Tibial nerve (tissue), 4 donors: ENCODE data around the gene GMPPA. TPM values are rescaled to one million over a fixed set of nuclear protein-coding genes. Genes with fewer than 3 reads are reported as not detected.

Experiments used
- DNase-seq, 2 donors: peaks; one replicate each; pipeline ENCODE4 v3.0.0-alpha.2; 2019; ENCODE audit warnings: low spot score in 2 of 2
- H3K27ac ChIP-seq, 4 donors: fragments of 200-600 bp; sonication (generic) in 3 of 4; one replicate each; pipeline ENCODE4 v1.5.1; 2017 to 2019; ENCODE audit warnings: mild to moderate bottlenecking in 1 of 4
- H3K27me3 ChIP-seq, 2 donors: fragments of 200-600 bp; sonication (generic) in 1 of 2; one replicate each; pipeline versions ENCODE4 v1.5.1 to v1.6.0; 2017 to 2019
- H3K36me3 ChIP-seq, 3 donors: fragments of 200-600 bp; sonication (generic); one replicate each; pipeline ENCODE4 v1.5.1; 2018 to 2019
- H3K4me1 ChIP-seq, 4 donors: fragments of 200-600 bp; sonication (generic) in 3 of 4; one replicate each; pipeline ENCODE4 v1.5.1; 2017 to 2019
- H3K4me3 ChIP-seq, 4 donors: fragments of 200-600 bp; sonication (generic) in 3 of 4; one replicate each; pipeline ENCODE4 v1.5.1; 2017 to 2019; ENCODE audit warnings: mild to moderate bottlenecking in 1 of 4, moderate library complexity in 1 of 4
- H3K9me3 ChIP-seq, 4 donors: fragments of 200-600 bp; sonication (generic) in 3 of 4; one replicate each; pipeline ENCODE4 v1.5.1; 2017 to 2019
- EP300 ChIP-seq, 2 donors: sonication (generic); formaldehyde crosslinking; IDR thresholded peaks; one replicate each; pipeline ENCODE4 v1.6.1; 2017; ENCODE audit warnings: antibody characterized with exemption in 2 of 2, mild to moderate bottlenecking in 1 of 2
- POLR2A ChIP-seq, 2 donors: fragments of 450-650 bp; IDR thresholded peaks; one replicate each; pipeline ENCODE4 v1.6.1; 2017; ENCODE audit warnings: antibody characterized with exemption in 2 of 2, mild to moderate bottlenecking in 2 of 2, moderate library complexity in 2 of 2
- WGBS, 2 donors: methylation state at CpG; one replicate each; pipeline ENCODE4 v1.1.5; 2018; 5-methylcytosine and 5-hydroxymethylcytosine counted together
- total RNA-seq, 4 donors: library from RNA; depleted of rRNA; stranded (reverse); fragments of >200 nt; gene quantifications; one replicate each; pipeline ENCODE4 v1.1.0, GENCODE V29; 2016
- TF ChIP-seq, protein P1 (sequence below), 5 experiments: fragments of 200-600 bp in 3 of 5; fragments of 450-650 bp in 2 of 5; sonication (generic) in 3 of 5; IDR thresholded peaks; one replicate each; pipeline ENCODE4 v1.5.1; 2016 to 2019; ENCODE audit warnings: antibody characterized with exemption in 5 of 5, mild to moderate bottlenecking in 3 of 5, moderate library complexity in 2 of 5

The GMPPA gene
- total RNA-seq = 10 to 100 TPM; 18.8 to 29.7 (median 27.8) TPM

- WGBS, 2 donors = 0 to 1% methylated on average over 47 to 48 of the region's 49 CpGs
Measured at GRCh38 chr2:219498280-219499057, at the start of gene GMPPA. GMPPA (plus strand) TSS chr2:219498891; CDS start chr2:219499976, 1,085 bp downstream.

DNA sequence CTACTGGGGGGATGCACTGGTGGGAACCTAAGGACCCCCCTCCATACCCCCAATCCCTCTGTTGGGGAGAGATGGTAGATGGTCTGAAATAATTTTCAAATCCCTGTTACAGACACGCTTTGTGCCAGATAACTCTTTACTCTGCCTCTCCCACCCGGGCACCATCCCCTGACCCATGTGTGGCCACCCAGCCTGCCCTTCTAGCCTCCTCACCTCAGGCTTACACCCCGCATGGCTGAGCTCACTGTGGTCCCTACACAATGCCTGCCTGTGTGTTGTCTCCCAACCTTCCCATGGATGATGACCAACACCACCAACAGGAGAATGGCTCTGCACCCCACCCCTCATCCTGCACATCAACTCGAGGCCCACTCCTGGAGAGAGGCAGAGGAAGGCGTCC, 49.1 kb upstream of the GMPPA start:
- 82 to 92% methylated on average over 5 of the region's 5 CpGs for WGBS, 2 donors
- Histone ChIP-seq H3K4me3 (no peak overlapping the region), H3K36me3 (no peaks in the 10 kb centered on the region), H3K27me3 (peaks cover 0 to 66% of the 10 kb centered on the region in 2 donors), H3K9me3 (no peaks in the 10 kb centered on the region), H3K4me1 (peaks cover 0 to 28% (median 0%) of the 10 kb centered on the region in 4 donors), H3K27ac (no peak overlapping the region)
- no peak for TF ChIP-seq POLR2A (IDR thresholded peaks at IDR 0.05)
- TF ChIP-seq, protein P1, sequence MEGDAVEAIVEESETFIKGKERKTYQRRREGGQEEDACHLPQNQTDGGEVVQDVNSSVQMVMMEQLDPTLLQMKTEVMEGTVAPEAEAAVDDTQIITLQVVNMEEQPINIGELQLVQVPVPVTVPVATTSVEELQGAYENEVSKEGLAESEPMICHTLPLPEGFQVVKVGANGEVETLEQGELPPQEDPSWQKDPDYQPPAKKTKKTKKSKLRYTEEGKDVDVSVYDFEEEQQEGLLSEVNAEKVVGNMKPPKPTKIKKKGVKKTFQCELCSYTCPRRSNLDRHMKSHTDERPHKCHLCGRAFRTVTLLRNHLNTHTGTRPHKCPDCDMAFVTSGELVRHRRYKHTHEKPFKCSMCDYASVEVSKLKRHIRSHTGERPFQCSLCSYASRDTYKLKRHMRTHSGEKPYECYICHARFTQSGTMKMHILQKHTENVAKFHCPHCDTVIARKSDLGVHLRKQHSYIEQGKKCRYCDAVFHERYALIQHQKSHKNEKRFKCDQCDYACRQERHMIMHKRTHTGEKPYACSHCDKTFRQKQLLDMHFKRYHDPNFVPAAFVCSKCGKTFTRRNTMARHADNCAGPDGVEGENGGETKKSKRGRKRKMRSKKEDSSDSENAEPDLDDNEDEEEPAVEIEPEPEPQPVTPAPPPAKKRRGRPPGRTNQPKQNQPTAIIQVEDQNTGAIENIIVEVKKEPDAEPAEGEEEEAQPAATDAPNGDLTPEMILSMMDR (IDR thresholded peaks at IDR 0.05) = no peak
- no peak for TF ChIP-seq EP300 (IDR thresholded peaks at IDR 0.05)
- DNase-seq = no peak

More at GRCh38 chr2:219498280-219499057, at the start of gene GMPPA:
- H3K4me3 ChIP-seq = peak within 1 kb of the TSS; percentile 59 to 72 (median 66)
- peaks cover 0 to 38% (median 17%) of the 10 kb centered on the region in 4 donors for H3K4me1 ChIP-seq
- H3K36me3 ChIP-seq = peaks cover 0 to 19% (median 0%) of the 10 kb centered on the region in 3 donors
- peak; percentile 91 to 98 for DNase-seq
- peak within 1 kb of the TSS; percentile 90 to 97 (median 92) for H3K27ac ChIP-seq
- H3K9me3 ChIP-seq = no peaks in the 10 kb centered on the region
- peaks cover 0 to 33% of the 10 kb centered on the region in 2 donors for H3K27me3 ChIP-seq
- TF ChIP-seq, protein P1 (IDR thresholded peaks at IDR 0.05) = peak in 2 of 5 experiments; percentile 31 to 32
- TF ChIP-seq POLR2A (IDR thresholded peaks at IDR 0.05) = peak; percentile 25 to 76
- TF ChIP-seq EP300 (IDR thresholded peaks at IDR 0.05) = peak; percentile 87 to 91

DNA sequence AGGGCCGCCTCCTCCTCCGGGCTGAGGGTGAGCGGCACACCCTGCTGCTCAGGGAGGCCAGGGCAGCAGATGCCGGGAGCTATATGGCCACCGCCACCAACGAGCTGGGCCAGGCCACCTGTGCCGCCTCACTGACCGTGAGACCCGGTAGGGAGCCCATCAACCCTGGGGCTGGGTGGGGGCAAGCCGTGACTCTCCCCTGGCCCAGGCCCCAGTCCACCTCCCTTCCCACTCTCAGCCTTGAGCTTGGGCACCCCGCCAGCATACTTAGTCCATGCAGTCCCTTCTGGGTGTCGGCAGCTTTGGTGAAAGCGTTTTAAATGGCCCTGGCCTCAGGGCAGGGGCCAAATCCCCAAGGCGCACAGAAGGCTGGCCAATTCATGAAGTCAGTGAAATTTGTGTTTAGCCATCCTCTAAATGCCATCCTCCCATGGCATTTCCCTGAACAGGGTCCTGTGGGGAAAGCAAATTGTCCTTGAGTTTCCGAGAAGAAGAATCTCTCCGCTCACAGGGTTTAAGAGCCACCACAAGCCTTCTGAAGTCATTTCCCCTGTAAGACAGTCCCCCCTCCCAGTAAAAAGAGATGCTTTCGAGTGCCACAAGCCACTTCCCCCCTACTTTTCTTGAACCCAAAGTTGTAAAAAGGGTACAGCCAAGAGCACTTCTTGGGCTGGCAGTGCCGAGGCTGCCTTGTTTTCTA, 46.9 kb upstream of the GMPPA start:
- DNase-seq = no peak
- Histone ChIP-seq H3K27ac (peak overlapping the region in 3 of 4 donors; percentile 20 to 63 (median 40)), H3K27me3 (peaks cover 0 to 44% of the 10 kb centered on the region in 2 donors), H3K4me1 (peaks cover 0 to 28% (median 0%) of the 10 kb centered on the region in 4 donors), H3K9me3 (no peaks in the 10 kb centered on the region), H3K36me3 (no peaks in the 10 kb centered on the region), H3K4me3 (no peak overlapping the region)
- 64 to 67% methylated on average over 11 to 12 of the region's 18 CpGs for WGBS, 2 donors
- TF ChIP-seq, protein P1 (IDR thresholded peaks at IDR 0.05) = no peak
- TF ChIP-seq EP300 (IDR thresholded peaks at IDR 0.05) (peak in 1 of 2 donors; percentile 13), POLR2A (IDR thresholded peaks at IDR 0.05) (no peak)

- Histone ChIP-seq H3K4me3 (no peak overlapping the region), H3K36me3 (no peaks in the 10 kb centered on the region), H3K27ac (peak overlapping the region; percentile 19 to 70 (median 28)), H3K27me3 (peaks cover 0 to 36% of the 10 kb centered on the region in 2 donors), H3K9me3 (no peaks in the 10 kb centered on the region), H3K4me1 (peaks cover 0 to 28% (median 0%) of the 10 kb centered on the region in 4 donors)
- WGBS, 2 donors = 70 to 76% methylated on average over 23 of the region's 23 CpGs
- TF ChIP-seq, protein P1 (IDR thresholded peaks at IDR 0.05) = no peak
- no peak for TF ChIP-seq EP300 (IDR thresholded peaks at IDR 0.05)
- no peak for TF ChIP-seq POLR2A (IDR thresholded peaks at IDR 0.05)
- peak in 1 of 2 donors; percentile 21 for DNase-seq
Measured at GRCh38 chr2:219452361-219453317, 46.1 kb upstream of the GMPPA start.
